Measurements from ENCODE around the gene ASB3. TPM values are rescaled to one million over a fixed set of nuclear protein-coding genes. Genes with fewer than 3 reads are reported as not detected.
A peak's percentile ranks its signal among the peaks of the same experiment; 100 is the strongest.
"Not testable (repeated sequence)": the region's sequence is repeated elsewhere in the genome, so short reads cannot be mapped to it uniquely, and the experiment has no call there.

Gene ASB3, protein sequence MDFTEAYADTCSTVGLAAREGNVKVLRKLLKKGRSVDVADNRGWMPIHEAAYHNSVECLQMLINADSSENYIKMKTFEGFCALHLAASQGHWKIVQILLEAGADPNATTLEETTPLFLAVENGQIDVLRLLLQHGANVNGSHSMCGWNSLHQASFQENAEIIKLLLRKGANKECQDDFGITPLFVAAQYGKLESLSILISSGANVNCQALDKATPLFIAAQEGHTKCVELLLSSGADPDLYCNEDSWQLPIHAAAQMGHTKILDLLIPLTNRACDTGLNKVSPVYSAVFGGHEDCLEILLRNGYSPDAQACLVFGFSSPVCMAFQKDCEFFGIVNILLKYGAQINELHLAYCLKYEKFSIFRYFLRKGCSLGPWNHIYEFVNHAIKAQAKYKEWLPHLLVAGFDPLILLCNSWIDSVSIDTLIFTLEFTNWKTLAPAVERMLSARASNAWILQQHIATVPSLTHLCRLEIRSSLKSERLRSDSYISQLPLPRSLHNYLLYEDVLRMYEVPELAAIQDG
- total RNA-seq: 10 to 100 TPM; 27.6 to 30.1 TPM

DNA sequence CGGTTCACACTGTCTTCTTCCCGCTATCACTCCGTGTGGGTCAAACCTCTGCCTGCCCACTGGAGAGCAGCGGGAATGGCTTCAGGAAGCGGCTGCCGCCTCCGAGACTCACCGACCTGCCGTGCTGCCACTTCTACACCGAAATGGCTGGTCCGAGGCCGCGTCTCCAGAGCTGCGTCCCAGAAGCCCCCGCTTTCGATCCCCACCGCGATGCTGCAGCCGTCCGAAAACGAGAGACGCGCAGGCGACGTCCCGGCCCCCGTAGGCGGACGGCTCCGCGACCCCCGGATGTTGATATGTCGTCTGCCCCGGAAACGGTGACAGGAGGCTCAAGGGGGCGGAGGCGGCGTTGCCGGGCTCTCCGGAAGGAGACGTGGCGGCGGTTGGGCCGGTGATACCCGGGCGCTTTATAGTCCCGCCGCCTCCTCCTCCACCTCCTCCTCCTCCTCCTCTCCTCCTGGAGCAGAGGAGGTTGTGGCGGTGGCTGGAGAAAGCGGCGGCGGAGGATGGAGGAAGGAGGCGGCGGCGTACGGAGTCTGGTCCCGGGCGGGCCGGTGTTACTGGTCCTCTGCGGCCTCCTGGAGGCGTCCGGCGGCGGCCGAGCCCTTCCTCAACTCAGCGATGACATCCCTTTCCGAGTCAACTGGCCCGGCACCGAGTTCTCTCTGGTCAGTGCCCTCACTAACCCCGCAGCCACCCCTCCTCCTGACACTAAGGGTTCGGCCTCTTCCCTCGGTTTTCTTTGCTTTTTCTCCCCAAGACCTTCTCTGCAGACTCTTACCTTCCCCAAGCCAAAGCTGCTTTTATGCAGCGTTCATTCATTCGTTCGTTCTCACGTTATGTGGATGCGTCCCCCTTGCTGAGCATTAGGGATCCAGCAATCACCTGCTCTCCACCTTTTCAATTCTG, at the start of gene ASB3, which contains the start of gene ERLEC1:
Gene ASB3, minus strand, starts transcription at position 249 of the 909 bp plus-strand sequence. CDS start 21,381 bp downstream, outside the sequence.
Gene ERLEC1, plus strand, starts transcription at position 340 of the 909 bp plus-strand sequence. Its CDS starts 167 bp downstream, at position 507.
- Mint-ChIP-seq H3K36me3 (peaks cover 17% of the 10 kb centered on the region), H3K27ac (peak within 1 kb of the TSS; percentile 94), H3K27me3 (no peaks in the 10 kb centered on the region), H3K4me1 (peaks cover 47% of the 10 kb centered on the region), H3K4me3 (peak within 1 kb of the TSS; percentile 100), H3K9me3 (ENCODE audit: low read depth) (no peaks in the 10 kb centered on the region)
- CTCF ChIA-PET: interaction anchor here (1.8 to 2.8 kb wide), 4 partner anchors 10 to 19 kb away, joined by 3 to 16 read pairs (median 6); partner anchors contain the start of gene CHAC2
- DNase-seq: peak; percentile 96
- ATAC-seq: peak; percentile 94

DNA sequence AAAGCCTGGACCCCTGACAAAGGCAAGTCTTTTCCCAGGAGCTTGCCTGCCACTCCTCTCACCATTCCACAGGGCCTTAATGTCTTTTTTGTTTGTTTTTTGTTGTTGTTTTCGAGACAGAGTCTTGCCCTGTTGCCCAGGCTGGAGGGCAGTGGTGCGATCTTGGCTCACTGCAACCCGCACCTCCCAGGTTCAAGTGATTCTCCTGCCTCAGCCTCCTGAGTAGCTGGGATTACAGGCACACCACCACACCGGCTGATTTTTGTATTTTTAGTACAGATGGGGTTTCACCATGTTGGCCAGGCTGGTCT, 43.2 kb upstream of the ASB3 start:
- H3K4me3 Mint-ChIP-seq; DNase-seq; H3K36me3 Mint-ChIP-seq; H3K9me3 Mint-ChIP-seq (ENCODE audit: low read depth); H3K27me3 Mint-ChIP-seq; H3K4me1 Mint-ChIP-seq; ATAC-seq; H3K27ac Mint-ChIP-seq; CTCF ChIA-PET: not testable (repeated sequence)

DNA sequence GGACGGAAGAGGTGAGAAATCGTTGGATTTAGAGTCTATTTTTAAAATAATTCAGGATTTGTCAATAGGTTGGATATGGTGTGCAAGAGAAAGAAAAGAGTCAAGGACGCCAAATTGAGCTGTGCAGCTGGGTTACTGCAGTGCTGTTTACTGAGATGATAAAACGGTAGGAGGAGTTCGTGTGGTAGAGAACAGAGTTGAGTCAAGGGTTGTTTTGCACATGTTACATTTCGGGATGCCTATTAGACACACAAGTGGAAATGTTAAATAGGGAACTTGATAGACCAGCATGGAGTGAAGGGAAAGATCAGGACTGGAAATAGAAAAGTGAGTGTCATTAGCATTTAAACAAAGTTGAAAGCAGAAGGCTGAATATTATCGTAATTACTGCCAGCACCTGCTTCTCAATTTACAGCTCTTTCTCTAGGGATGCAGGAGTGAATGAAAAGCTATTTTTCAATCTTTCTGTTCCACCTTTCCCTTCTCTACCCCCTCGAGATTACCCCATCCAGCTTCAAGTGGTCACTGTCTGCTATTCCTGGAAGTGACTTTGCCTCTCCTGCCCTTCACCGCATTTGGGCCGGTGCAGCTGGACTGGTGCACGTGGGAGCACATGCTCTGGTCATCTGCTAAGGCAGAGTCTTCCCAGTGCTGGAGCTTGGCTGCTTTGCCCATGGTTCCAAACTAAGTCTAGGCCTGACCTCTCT, 42.7 kb upstream of the ASB3 start:
- H3K36me3 Mint-ChIP-seq: no peaks in the 10 kb centered on the region
- H3K4me1 Mint-ChIP-seq: no peaks in the 10 kb centered on the region
- H3K27ac Mint-ChIP-seq: no peak overlapping the region
- ATAC-seq (no peak), DNase-seq (no peak)
- CTCF ChIA-PET: no interaction called here
- no peak overlapping the region for H3K4me3 Mint-ChIP-seq
- no peaks in the 10 kb centered on the region for H3K9me3 Mint-ChIP-seq (ENCODE audit: low read depth)
- no peaks in the 10 kb centered on the region for H3K27me3 Mint-ChIP-seq

DNA sequence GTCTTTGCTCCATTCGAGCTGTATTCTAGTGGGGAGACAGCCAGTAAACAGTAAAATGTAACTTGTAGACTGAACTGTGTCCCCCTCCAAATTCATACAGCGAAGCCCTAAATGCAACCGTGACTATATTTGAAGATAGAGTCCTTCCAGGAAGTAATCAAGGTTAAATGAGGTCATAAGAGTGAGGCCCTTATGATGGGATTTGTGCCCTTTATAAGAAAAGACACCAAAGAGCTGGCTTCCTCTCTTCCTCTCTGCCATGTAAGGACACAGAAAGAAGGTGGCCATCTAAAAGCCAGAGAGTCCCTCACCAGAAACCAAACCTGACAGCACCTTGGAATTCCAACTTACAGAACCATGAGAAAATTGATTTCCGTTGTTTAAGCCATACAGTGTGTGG, 41.6 kb upstream of the ASB3 start:
- H3K9me3 Mint-ChIP-seq (ENCODE audit: low read depth): no peaks in the 10 kb centered on the region
- H3K27ac Mint-ChIP-seq: no peak overlapping the region
- H3K27me3 Mint-ChIP-seq: no peaks in the 10 kb centered on the region
- H3K4me1 Mint-ChIP-seq: no peaks in the 10 kb centered on the region
- DNase-seq (no peak), ATAC-seq (no peak)
- H3K4me3 Mint-ChIP-seq: no peak overlapping the region
- CTCF ChIA-PET: no interaction called here
- H3K36me3 Mint-ChIP-seq: no peaks in the 10 kb centered on the region

DNA sequence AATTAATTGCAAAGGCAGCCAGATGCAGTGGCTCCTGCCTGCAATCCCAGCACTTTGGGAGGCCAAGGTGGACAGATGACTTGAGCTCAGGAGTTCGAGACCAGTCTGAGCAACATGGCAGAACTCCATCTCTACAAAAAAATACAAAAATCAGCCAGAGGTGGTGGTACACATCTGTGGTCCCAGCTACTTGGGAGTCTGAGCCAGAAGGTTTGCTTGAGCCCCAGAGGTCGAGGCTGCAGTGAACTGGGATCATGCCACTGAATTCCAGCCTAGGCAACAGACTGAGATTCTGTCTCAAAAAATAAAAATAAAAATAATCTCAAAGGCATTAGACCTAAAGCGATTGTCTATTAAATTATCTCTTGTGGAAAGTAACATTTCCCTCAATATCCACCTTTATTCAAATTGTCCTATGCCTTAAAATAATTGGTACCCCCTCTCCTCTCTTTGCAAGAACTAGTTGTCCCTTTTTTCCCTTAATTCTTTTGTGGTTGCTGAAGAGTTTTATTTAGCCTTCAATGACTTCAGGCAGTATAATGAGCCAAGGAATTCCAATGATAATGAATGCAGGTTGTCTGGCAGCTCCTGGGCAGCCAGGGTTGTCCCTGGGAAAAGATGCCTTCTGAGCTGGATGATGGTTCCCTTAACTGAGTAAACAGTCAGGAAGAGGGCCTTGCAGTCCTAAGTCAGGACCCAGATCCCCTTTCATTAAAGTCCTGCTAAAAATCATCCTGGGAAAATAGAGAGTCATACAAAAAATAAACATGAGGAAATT, 40.8 kb upstream of the ASB3 start:
- no peaks in the 10 kb centered on the region for H3K36me3 Mint-ChIP-seq
- H3K4me3 Mint-ChIP-seq: no peak overlapping the region
- CTCF ChIA-PET: no interaction called here
- H3K27me3 Mint-ChIP-seq: no peaks in the 10 kb centered on the region
- DNase-seq: no peak
- H3K4me1 Mint-ChIP-seq: no peaks in the 10 kb centered on the region
- H3K9me3 Mint-ChIP-seq (ENCODE audit: low read depth): no peaks in the 10 kb centered on the region
- H3K27ac Mint-ChIP-seq: no peak overlapping the region
- no peak for ATAC-seq

DNA sequence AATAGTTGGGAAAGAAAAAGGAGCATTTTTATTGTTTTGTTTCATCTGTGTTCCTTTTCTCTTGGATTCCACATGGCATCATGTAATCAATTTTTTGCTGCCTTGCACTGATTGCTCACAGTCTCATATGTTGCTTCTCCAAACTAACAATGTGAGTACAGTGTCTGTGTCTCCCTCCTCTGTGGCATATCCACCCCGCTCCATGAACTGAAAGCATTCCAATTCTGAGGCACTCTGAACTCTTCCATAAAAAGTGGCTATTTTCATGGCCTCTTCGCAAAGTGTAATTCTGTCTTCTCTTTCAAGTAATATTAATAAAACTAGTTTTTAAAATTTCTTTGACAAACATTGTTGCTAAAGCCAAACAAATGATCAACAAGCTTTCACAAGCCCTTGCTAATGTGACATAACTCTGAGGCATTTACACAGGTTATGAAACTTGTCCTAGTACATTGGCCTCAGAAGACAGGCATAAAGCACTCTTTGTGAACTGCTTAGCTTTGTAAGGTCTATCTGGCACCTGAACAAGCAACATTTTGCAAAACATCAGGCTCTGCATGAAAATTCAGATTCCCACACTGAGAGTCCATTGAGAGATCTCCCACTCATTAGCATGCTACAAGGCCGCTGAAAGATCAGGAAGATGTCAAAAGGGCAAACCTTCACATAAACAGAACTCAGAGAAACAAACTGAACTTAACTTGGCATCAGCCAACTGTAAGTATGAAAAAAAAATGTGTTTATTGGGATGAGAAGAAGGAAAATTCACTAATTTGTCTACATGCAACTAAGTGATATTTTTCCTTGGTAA, 40.0 kb upstream of the ASB3 start:
- no peaks in the 10 kb centered on the region for H3K9me3 Mint-ChIP-seq (ENCODE audit: low read depth)
- no peak overlapping the region for H3K4me3 Mint-ChIP-seq
- CTCF ChIA-PET: no interaction called here
- no peak overlapping the region for H3K27ac Mint-ChIP-seq
- no peak for ATAC-seq
- H3K36me3 Mint-ChIP-seq: no peaks in the 10 kb centered on the region
- H3K27me3 Mint-ChIP-seq: no peaks in the 10 kb centered on the region
- DNase-seq: no peak
- H3K4me1 Mint-ChIP-seq: no peaks in the 10 kb centered on the region

DNA sequence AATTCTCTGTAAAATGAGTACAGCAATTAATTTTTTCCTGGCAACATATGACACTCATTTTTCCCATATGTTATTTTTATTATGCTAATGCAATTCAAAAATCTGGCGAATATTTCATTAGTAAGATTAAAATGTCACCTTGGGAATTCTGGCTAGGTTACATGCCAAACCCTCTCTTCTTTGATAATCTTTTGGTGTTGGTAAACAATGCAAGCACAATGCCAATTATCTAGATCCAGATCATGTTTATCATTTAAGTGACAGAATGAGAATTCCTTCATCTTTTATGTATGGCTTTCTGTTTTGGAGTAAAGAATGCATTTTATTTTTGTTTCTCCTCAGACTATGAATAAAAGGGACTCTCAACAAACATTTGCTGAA, 39.3 kb upstream of the ASB3 start:
- H3K4me1 Mint-ChIP-seq: no peaks in the 10 kb centered on the region
- no peak for DNase-seq
- no peaks in the 10 kb centered on the region for H3K36me3 Mint-ChIP-seq
- no peaks in the 10 kb centered on the region for H3K27me3 Mint-ChIP-seq
- CTCF ChIA-PET: no interaction called here
- H3K4me3 Mint-ChIP-seq: no peak overlapping the region
- no peak overlapping the region for H3K27ac Mint-ChIP-seq
- H3K9me3 Mint-ChIP-seq (ENCODE audit: low read depth): no peaks in the 10 kb centered on the region
- ATAC-seq: no peak

DNA sequence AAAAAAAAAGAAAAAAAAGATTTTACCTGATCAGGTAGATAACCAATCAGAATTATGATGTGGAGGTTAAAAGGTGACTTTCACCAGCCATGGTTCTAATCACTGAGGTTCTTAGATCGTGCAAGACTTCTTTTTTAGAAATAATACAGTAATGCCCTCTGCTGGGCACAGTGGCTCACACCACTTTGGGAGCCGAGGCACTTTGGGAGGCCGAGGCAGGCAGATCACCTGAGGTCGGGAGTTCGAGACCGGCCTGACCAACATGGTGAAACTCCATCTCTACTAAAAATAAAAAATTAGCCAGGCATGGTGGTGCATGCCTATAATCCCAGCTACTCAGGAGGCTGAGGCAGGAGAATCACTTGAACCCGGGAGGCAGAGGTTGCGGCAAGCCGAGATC, 36.9 kb upstream of the ASB3 start:
- not testable (repeated sequence) for H3K27ac Mint-ChIP-seq; DNase-seq; H3K4me3 Mint-ChIP-seq; H3K27me3 Mint-ChIP-seq; ATAC-seq; H3K36me3 Mint-ChIP-seq; H3K4me1 Mint-ChIP-seq; H3K9me3 Mint-ChIP-seq (ENCODE audit: low read depth)
- CTCF ChIA-PET: interaction anchor here (0.7 kb wide), 1 partner anchor 129 kb away, joined by 3 read pairs; no protein-coding TSS in a partner anchor

DNA sequence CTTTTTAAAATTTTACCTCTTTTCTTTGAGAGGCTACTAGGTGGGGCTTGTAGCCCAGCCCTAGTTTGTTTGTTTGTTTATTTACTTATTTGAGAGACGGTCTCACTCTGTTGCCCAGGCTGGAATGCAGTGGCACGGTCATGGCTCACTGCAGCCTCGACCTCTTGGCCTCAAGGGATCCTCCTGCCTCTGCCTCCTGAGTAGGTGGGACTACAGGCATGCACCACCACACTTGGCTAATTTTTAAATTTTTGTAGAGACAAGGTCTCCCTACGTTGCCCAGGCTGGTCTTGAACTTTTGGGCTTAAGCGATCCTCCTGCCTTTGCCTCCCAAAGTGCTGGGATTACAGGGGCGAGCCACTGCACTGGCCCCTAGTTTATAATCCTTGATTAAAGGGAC, 35.1 kb upstream of the ASB3 start:
- no peaks in the 10 kb centered on the region for H3K4me1 Mint-ChIP-seq
- ATAC-seq: no peak

DNA sequence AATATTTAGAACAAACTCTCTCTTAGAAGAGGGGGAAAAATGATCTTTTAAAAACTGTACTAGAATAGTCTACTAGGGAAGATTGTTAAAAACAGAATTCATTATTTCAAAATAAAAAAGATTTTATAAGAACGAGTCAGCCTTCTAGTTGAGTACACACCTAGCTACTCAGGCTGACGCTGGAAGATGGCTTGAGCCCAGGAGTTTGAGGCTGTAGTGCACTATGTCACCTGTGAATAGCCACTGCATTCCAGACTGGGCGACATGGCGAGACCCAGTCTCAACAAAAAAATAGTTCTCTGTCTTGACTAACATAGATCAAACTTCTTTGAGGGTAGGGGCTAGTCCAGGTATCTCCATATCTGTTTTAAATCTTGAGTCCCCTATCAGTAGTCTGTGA, 34.0 kb upstream of the ASB3 start:
- H3K4me1 Mint-ChIP-seq: no peaks in the 10 kb centered on the region
- no peak overlapping the region for H3K4me3 Mint-ChIP-seq
- CTCF ChIA-PET: no interaction called here
- H3K27me3 Mint-ChIP-seq: no peaks in the 10 kb centered on the region
- ATAC-seq (no peak), DNase-seq (no peak)
- H3K27ac Mint-ChIP-seq: no peak overlapping the region
- H3K36me3 Mint-ChIP-seq: peaks cover 14% of the 10 kb centered on the region
- no peaks in the 10 kb centered on the region for H3K9me3 Mint-ChIP-seq (ENCODE audit: low read depth)

More for the DNA sequence above, 35.1 kb upstream of the ASB3 start:
- H3K36me3 Mint-ChIP-seq: peaks cover 8% of the 10 kb centered on the region
- CTCF ChIA-PET: no interaction called here
- no peak for DNase-seq
- no peak overlapping the region for H3K4me3 Mint-ChIP-seq
- H3K9me3 Mint-ChIP-seq (ENCODE audit: low read depth): no peaks in the 10 kb centered on the region
- H3K27me3 Mint-ChIP-seq: no peaks in the 10 kb centered on the region
- no peak overlapping the region for H3K27ac Mint-ChIP-seq

DNA sequence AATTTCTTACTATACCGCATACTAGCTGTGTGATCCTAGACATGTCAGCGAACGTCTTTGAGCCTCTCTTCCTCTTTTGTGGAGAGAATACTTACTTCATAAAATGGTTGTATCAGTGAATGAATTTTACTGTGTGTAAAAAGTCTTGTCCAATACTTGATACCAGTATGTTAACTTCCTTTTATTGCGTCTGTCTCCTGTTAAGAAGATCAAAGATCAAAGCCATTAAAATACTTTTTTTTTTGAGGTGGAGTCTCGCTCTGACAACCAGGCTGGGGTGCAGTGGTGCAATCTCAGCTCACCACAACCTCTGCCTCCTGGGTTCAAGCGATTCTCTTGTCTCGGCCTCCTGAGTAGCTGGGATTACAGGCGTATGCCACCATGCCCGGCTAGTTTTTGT, 33.3 kb upstream of the ASB3 start:
- no peak overlapping the region for H3K4me3 Mint-ChIP-seq
- ATAC-seq (no peak), DNase-seq (no peak)
- H3K36me3 Mint-ChIP-seq: peaks cover 20% of the 10 kb centered on the region
- H3K27me3 Mint-ChIP-seq: no peaks in the 10 kb centered on the region
- no peaks in the 10 kb centered on the region for H3K4me1 Mint-ChIP-seq
- CTCF ChIA-PET: no interaction called here
- no peak overlapping the region for H3K27ac Mint-ChIP-seq
- H3K9me3 Mint-ChIP-seq (ENCODE audit: low read depth): no peaks in the 10 kb centered on the region

DNA sequence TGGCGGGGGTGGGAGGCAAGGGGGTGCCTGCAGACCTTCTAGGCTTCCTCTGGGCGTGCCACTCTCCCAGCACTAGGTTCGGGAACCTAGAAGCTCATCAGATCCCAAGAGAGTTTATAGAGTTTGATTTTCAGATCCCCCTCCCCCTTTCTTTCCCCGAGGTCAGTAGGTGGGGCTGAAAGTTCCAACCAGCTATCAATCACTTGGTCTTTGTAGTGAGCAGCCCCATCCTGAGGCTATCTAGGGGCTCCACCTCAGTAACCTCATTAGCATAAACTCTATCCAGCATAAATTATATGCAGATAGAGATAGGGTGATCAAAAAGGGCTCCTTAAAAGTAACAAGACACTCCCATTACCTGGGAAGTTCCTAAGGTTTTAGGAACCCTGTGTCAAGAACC, 32.9 kb upstream of the ASB3 start:
- ATAC-seq: no peak
- Mint-ChIP-seq H3K4me1 (no peaks in the 10 kb centered on the region), H3K36me3 (peaks cover 22% of the 10 kb centered on the region), H3K27ac (no peak overlapping the region), H3K4me3 (no peak overlapping the region), H3K27me3 (no peaks in the 10 kb centered on the region), H3K9me3 (ENCODE audit: low read depth) (no peaks in the 10 kb centered on the region)
- no peak for DNase-seq
- CTCF ChIA-PET: no interaction called here
